ENCODE data around the gene POU2AF1. TPM values are rescaled to one million over a fixed set of nuclear protein-coding genes. Genes with fewer than 3 reads are reported as not detected.
"Not testable (repeated sequence)": the region's sequence is repeated elsewhere in the genome, so short reads cannot be mapped to it uniquely, and the experiment has no call there.

The POU2AF1 gene
- total and polyA plus RNA-seq, 2 experiments from 2014 or later = not detected

DNA sequence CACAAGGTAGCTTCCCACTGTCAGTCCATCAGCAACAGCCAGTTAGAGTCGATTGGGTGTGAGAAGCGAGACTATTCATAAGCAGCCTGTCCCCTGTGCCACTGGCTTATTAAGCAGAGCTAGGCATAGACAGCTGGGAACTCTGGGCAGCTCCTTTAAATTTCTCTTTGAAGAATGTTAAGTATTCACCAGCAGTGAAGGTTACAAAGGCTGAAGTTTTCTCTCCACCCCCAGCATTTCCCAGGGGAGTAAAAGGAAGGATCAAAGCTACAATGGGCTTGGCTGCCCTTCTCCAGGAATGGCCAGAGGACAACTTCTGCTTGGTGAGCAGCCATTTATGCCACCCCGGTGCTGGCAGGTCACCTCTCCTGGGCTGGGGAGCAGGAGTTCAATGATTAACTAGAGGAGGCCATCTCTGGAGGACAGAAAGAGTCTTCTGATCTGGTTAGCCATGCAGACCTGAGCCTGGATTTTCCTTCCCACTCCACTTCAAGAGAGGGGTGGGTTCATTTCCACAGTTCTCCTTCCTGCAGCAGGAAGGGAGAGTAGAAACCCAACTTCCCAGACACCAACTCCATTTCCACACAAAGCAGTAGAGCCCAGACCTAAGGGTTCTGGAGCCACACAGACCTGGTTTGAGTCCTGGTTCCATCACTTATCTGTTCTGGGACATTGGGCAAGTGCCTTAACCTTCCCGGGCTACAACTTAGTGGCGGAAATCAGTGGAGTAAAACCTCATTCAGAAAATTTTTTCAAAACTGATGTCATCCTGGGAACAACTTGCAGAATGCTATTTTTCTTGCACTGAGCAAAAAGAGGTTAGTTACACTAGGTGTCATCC is 58.1 kb downstream of the POU2AF1 start (continued):
- TF ChIP-seq, protein P1, sequence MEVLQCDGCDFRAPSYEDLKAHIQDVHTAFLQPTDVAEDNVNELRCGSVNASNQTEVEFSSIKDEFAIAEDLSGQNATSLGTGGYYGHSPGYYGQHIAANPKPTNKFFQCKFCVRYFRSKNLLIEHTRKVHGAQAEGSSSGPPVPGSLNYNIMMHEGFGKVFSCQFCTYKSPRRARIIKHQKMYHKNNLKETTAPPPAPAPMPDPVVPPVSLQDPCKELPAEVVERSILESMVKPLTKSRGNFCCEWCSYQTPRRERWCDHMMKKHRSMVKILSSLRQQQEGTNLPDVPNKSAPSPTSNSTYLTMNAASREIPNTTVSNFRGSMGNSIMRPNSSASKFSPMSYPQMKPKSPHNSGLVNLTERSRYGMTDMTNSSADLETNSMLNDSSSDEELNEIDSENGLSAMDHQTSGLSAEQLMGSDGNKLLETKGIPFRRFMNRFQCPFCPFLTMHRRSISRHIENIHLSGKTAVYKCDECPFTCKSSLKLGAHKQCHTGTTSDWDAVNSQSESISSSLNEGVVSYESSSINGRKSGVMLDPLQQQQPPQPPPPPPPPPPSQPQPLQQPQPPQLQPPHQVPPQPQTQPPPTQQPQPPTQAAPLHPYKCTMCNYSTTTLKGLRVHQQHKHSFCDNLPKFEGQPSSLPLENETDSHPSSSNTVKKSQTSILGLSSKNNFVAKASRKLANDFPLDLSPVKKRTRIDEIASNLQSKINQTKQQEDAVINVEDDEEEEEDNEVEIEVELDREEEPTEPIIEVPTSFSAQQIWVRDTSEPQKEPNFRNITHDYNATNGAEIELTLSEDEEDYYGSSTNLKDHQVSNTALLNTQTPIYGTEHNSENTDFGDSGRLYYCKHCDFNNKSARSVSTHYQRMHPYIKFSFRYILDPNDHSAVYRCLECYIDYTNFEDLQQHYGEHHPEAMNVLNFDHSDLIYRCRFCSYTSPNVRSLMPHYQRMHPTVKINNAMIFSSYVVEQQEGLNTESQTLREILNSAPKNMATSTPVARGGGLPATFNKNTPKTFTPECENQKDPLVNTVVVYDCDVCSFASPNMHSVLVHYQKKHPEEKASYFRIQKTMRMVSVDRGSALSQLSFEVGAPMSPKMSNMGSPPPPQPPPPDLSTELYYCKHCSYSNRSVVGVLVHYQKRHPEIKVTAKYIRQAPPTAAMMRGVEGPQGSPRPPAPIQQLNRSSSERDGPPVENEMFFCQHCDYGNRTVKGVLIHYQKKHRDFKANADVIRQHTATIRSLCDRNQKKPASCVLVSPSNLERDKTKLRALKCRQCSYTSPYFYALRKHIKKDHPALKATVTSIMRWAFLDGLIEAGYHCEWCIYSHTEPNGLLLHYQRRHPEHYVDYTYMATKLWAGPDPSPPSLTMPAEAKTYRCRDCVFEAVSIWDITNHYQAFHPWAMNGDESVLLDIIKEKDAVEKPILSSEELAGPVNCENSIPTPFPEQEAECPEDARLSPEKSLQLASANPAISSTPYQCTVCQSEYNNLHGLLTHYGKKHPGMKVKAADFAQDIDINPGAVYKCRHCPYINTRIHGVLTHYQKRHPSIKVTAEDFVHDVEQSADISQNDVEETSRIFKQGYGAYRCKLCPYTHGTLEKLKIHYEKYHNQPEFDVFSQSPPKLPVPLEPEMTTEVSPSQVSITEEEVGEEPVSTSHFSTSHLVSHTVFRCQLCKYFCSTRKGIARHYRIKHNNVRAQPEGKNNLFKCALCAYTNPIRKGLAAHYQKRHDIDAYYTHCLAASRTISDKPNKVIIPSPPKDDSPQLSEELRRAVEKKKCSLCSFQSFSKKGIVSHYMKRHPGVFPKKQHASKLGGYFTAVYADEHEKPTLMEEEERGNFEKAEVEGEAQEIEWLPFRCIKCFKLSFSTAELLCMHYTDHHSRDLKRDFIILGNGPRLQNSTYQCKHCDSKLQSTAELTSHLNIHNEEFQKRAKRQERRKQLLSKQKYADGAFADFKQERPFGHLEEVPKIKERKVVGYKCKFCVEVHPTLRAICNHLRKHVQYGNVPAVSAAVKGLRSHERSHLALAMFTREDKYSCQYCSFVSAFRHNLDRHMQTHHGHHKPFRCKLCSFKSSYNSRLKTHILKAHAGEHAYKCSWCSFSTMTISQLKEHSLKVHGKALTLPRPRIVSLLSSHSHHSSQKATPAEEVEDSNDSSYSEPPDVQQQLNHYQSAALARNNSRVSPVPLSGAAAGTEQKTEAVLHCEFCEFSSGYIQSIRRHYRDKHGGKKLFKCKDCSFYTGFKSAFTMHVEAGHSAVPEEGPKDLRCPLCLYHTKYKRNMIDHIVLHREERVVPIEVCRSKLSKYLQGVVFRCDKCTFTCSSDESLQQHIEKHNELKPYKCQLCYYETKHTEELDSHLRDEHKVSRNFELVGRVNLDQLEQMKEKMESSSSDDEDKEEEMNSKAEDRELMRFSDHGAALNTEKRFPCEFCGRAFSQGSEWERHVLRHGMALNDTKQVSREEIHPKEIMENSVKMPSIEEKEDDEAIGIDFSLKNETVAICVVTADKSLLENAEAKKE (CRISPR knock-in tag; IDR thresholded peaks at IDR 0.05) = no peak
- TF ChIP-seq, protein P2, sequence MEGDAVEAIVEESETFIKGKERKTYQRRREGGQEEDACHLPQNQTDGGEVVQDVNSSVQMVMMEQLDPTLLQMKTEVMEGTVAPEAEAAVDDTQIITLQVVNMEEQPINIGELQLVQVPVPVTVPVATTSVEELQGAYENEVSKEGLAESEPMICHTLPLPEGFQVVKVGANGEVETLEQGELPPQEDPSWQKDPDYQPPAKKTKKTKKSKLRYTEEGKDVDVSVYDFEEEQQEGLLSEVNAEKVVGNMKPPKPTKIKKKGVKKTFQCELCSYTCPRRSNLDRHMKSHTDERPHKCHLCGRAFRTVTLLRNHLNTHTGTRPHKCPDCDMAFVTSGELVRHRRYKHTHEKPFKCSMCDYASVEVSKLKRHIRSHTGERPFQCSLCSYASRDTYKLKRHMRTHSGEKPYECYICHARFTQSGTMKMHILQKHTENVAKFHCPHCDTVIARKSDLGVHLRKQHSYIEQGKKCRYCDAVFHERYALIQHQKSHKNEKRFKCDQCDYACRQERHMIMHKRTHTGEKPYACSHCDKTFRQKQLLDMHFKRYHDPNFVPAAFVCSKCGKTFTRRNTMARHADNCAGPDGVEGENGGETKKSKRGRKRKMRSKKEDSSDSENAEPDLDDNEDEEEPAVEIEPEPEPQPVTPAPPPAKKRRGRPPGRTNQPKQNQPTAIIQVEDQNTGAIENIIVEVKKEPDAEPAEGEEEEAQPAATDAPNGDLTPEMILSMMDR (conservative IDR thresholded peaks at IDR 0.05; ENCODE audit: low read depth in 2 of 2) = no peak
- TF ChIP-seq ZNF331 (CRISPR knock-in tag; IDR thresholded peaks at IDR 0.05; ENCODE audit: low read depth) = no peak
- TF ChIP-seq JUNB (IDR thresholded peaks at IDR 0.05; ENCODE audit: unreplicated experiment) = no peak
- TF ChIP-seq STAT1 (IDR thresholded peaks at IDR 0.05; ENCODE audit: unreplicated experiment) = no peak
- TF ChIP-seq NANOG (IDR thresholded peaks at IDR 0.05; ENCODE audit: borderline replicate concordance) = no peak

DNA sequence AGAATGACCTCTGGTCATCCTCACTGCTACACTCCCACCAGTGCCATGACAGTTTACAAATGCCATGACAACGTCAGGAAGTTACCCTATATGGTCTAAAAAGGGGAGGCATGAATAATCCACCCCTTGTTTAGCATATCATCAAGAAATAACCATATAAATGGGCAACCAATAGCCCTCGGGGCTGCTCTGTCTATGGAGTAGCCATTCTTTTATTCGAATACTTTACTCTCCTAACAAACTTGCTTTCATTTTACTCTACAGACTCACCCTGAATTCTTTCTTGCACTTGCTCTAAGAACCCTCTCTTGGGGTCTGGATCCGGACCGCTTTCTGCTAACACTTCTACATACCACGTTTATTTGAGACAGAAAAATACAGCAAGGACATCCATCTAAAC is 58.9 kb downstream of the POU2AF1 start:
- H3K9me3 Mint-ChIP-seq; H3K36me3 ChIP-seq (ENCODE audit: insufficient read depth): not testable (repeated sequence)

More for the DNA sequence above, 58.9 kb downstream of the POU2AF1 start:
- not testable (repeated sequence) for H3K36me3 Mint-ChIP-seq (ENCODE audit: low read depth); DNase-seq (ENCODE audit: low spot score); H3K9me2 ChIP-seq (ENCODE audit: insufficient read depth); H3K4me1 Mint-ChIP-seq; H3K4me1 ChIP-seq (ENCODE audit: insufficient read depth); H3K27me3 ChIP-seq (ENCODE audit: insufficient read depth); H3K27me3 Mint-ChIP-seq (ENCODE audit: insufficient read depth, low read depth, poor library complexity); H3F3A ChIP-seq (replicated peaks; ENCODE audit: low read depth); H3K4me3 Mint-ChIP-seq; H3K4me2 ChIP-seq; H4K20me1 ChIP-seq (replicated peaks; ENCODE audit: insufficient read depth); ATAC-seq; H3K4me3 ChIP-seq; H3K79me2 ChIP-seq (replicated peaks; ENCODE audit: insufficient read depth)
- H3K27ac Mint-ChIP-seq = 0 out of 2 replicates have a peak overlapping the region, but pooled peaks have one; percentile 6
- peak overlapping the region; percentile 52 for H3K27ac ChIP-seq (ENCODE audit: low read depth)
- peak overlapping the region; percentile 47 for H2AFZ ChIP-seq

Measured in GM23338 (cell line).